ENCODE data around the gene PLLP.

Gene PLLP

GRCh38 chr16:57264381-57264780 is 20.1 kb downstream of the PLLP start:
- DNase-seq (ENCODE audit: low spot score) = no peak
- peak overlapping the region; percentile 98 for H3K27ac ChIP-seq
- ChIA-PET CTCF (interaction anchor here (1.6 kb wide), 1 partner anchor 180 kb away, joined by 3 read pairs; no protein-coding TSS in a partner anchor), POLR2A (ENCODE audit: low non-redundant PET) (no interaction called here)
- no peak for TF ChIP-seq CTCF (conservative IDR thresholded peaks at IDR 0.05; ENCODE audit: low read depth)

- CTCF ChIA-PET = interaction anchor here (1.6 kb wide), 1 partner anchor 179 kb away, joined by 3 read pairs; no protein-coding TSS in a partner anchor
- H3K27ac ChIP-seq = peak overlapping the region; percentile 98
- DNase-seq (ENCODE audit: low spot score) = no peak
- POLR2A ChIA-PET (ENCODE audit: low non-redundant PET) = no interaction called here
- no peak for TF ChIP-seq CTCF (conservative IDR thresholded peaks at IDR 0.05; ENCODE audit: low read depth)
Measured at GRCh38 chr16:57263541-57264351, 20.7 kb downstream of the PLLP start.

- CTCF ChIA-PET = interaction anchor here (0.7 to 1.6 kb wide), 2 partner anchors 133 to 178 kb away, joined by 3 to 4 read pairs; no protein-coding TSS in a partner anchor
- POLR2A ChIA-PET (ENCODE audit: low non-redundant PET) = no interaction called here
- H3K27ac ChIP-seq = peak overlapping the region; percentile 98
- no peak for TF ChIP-seq CTCF (conservative IDR thresholded peaks at IDR 0.05; ENCODE audit: low read depth)
- no peak for DNase-seq (ENCODE audit: low spot score)
Measured at GRCh38 chr16:57262841-57263540, 21.5 kb downstream of the PLLP start.

GRCh38 chr16:57261806-57262205 is 22.7 kb downstream of the PLLP start:
- TF ChIP-seq CTCF (conservative IDR thresholded peaks at IDR 0.05; ENCODE audit: low read depth) = no peak
- CTCF ChIA-PET = interaction anchor here (0.7 kb wide), 1 partner anchor 134 kb away, joined by 4 read pairs; no protein-coding TSS in a partner anchor
- POLR2A ChIA-PET (ENCODE audit: low non-redundant PET) = no interaction called here
- peak overlapping the region; percentile 98 for H3K27ac ChIP-seq
- DNase-seq (ENCODE audit: low spot score) = no peak

- ChIA-PET POLR2A (ENCODE audit: low non-redundant PET) (no interaction called here), CTCF (interaction anchor here (0.6 kb wide), 1 partner anchor 20 kb away, joined by 3 read pairs; no protein-coding TSS in a partner anchor)
- DNase-seq (ENCODE audit: low spot score) = peak; percentile 59
- H3K27ac ChIP-seq = peak overlapping the region; percentile 98
- no peak for TF ChIP-seq CTCF (conservative IDR thresholded peaks at IDR 0.05; ENCODE audit: low read depth)
Measured at GRCh38 chr16:57260294-57260929, 24.1 kb downstream of the PLLP start.

- no peak for TF ChIP-seq CTCF (conservative IDR thresholded peaks at IDR 0.05; ENCODE audit: low read depth)
- ChIA-PET CTCF (no interaction called here), POLR2A (ENCODE audit: low non-redundant PET) (no interaction called here)
- no peak for DNase-seq (ENCODE audit: low spot score)
- peak overlapping the region; percentile 98 for H3K27ac ChIP-seq
Measured at GRCh38 chr16:57258910-57259475, 25.5 kb downstream of the PLLP start.

All from RWPE1 (cell line).